K562 (cell line): ENCODE results near the gene SCT. TPM values are rescaled to one million over a fixed set of nuclear protein-coding genes. Genes with fewer than 3 reads are reported as not detected.

Experiments
- ARID3A ChIP-seq: IDR thresholded peaks from 2 replicates; pipeline ENCODE4 v1.6.1; 2012; ENCODE audit warnings: low read depth, low read length, improper control_type of control experiment, borderline replicate concordance
- HDAC1 ChIP-seq, 2 experiments: fragments of 450-650 bp; IDR thresholded peaks; 2 replicates each; pipeline ENCODE4 v1.6.1; 2016 to 2017; ENCODE audit warnings: inconsistent platforms in 1 of 2, mild to moderate bottlenecking in 1 of 2, moderate library complexity in 1 of 2
- HNRNPH1 ChIP-seq: fragments of 200-400 bp; formaldehyde crosslinking; optimal IDR thresholded peaks from 2 replicates; pipeline ENCODE3; 2017; ENCODE audit warnings: low read depth, mild to moderate bottlenecking, low read length, moderate library complexity
- JUN ChIP-seq, 2 experiments: sonication (generic) in 1 of 2; formaldehyde crosslinking in 1 of 2; IDR thresholded peaks; 2 replicates each; pipeline versions ENCODE4 v1.6.1 to v1.8.0; 2012 to 2022; ENCODE audit warnings: borderline replicate concordance in 2 of 2, mild to moderate bottlenecking in 2 of 2, improper control_type of control experiment in 1 of 2, low read depth in 1 of 2, low read length in 1 of 2, missing genetic modification reagents in 1 of 2
- KLF10 ChIP-seq: fragments of 250-450 bp; sonication (Bioruptor Pico); IDR thresholded peaks from 2 replicates; pipeline ENCODE4 v1.6.1; 2021; ENCODE audit warnings: matching md5 sums
- MAZ ChIP-seq, 2 experiments: fragments of 450-650 bp in 1 of 2; sonication (generic) in 1 of 2; formaldehyde crosslinking; IDR thresholded peaks in 1 of 2; conservative IDR thresholded peaks in 1 of 2; 2 replicates each; pipeline versions ENCODE4 v1.4.0 to v1.5.0; 2020; ENCODE audit warnings: mild to moderate bottlenecking in 1 of 2, missing genetic modification reagents in 1 of 2
- MCM7 ChIP-seq, 2 experiments: fragments of 450-650 bp; IDR thresholded peaks; 2 replicates each; pipeline ENCODE4 v1.6.1; 2016 to 2018
- RCOR1 ChIP-seq, 2 experiments: IDR thresholded peaks; 2 replicates each; pipeline ENCODE4 v1.6.1; 2012; ENCODE audit warnings: low read depth in 2 of 2, low read length in 2 of 2, borderline replicate concordance in 1 of 2, improper control_type of control experiment in 1 of 2
- SRSF1 ChIP-seq: fragments of 200-400 bp; formaldehyde crosslinking; IDR thresholded peaks from 2 replicates; pipeline ENCODE4 v1.6.1; 2017; ENCODE audit warnings: mild to moderate bottlenecking, low read depth, low read length, moderate library complexity
- ZBTB8A ChIP-seq: fragments of 450-650 bp; IDR thresholded peaks from 2 replicates; pipeline ENCODE4 v1.6.1; 2018; ENCODE audit warnings: mild to moderate bottlenecking, moderate library complexity; ENCODE audit not compliant: partially characterized antibody
- ZNF253 ChIP-seq: fragments of 250-450 bp; sonication (Bioruptor Pico); conservative IDR thresholded peaks from 2 replicates; pipeline ENCODE4 v1.6.1; 2021; ENCODE audit warnings: mild to moderate bottlenecking
- ZNF398 ChIP-seq: fragments of 250-450 bp; sonication (Bioruptor Pico); IDR thresholded peaks from 2 replicates; pipeline ENCODE4 v1.8.0; 2021; ENCODE audit warnings: moderate library complexity, mild to moderate bottlenecking, inconsistent platforms
- ZNF592 ChIP-seq: fragments of 450-650 bp; IDR thresholded peaks from 2 replicates; pipeline ENCODE4 v1.6.1; 2017; ENCODE audit warnings: antibody characterized with exemption, mild to moderate bottlenecking
- ZNF655 ChIP-seq: fragments of 250-450 bp; sonication (Bioruptor Pico); IDR thresholded peaks from 2 replicates; pipeline ENCODE4 v1.5.0; 2021
- polyA plus RNA-seq, 8 experiments: library from polyadenylated mRNA; depleted of rRNA in 4 of 8; stranded (reverse) in 5 of 8; unstranded in 3 of 8; fragments of >200 nt; fragmentation: Nextera tagmentation in 2 of 8; fragmentation: Illumina TruSeq in 1 of 8; extraction: Ambion mirVana in 2 of 8; extraction: Trizol in 1 of 8; gene quantifications; 2 replicates each; pipeline versions ENCODE4 v1.2.1 to v1.2.3, GENCODE V29; 2011 to 2014; ENCODE audit warnings: inconsistent platforms in 1 of 8, missing spikeins in 1 of 8
- total RNA-seq, 7 experiments: library from RNA; depleted of rRNA in 6 of 7; stranded (reverse); fragments of >200 nt in 6 of 7; fragmentation: Illumina TruSeq in 2 of 7; extraction: Trizol in 2 of 7; gene quantifications; 2 replicates each; pipeline versions ENCODE4 v1.2.1 to v1.2.3, GENCODE V29; 2011 to 2021; ENCODE audit warnings: low replicate concordance in 1 of 7

The SCT gene
- total and polyA plus RNA-seq, 9 of the 15 experiments (the other 6 are each of a cell fraction or from before 2014, with no cell fraction given) = not detected

- TF ChIP-seq ZNF592 (no peak), SRSF1 (no peak), RCOR1 (IDR thresholded peaks at IDR 0.05; ENCODE audit: borderline replicate concordance in 1 of 2, low read depth in 2 of 2, low read length in 2 of 2) (no peak), ZBTB8A (no peak), MCM7 (IDR thresholded peaks at IDR 0.05) (no peak), HDAC1 (IDR thresholded peaks at IDR 0.05) (no peak), ZNF398 (no peak), JUN (IDR thresholded peaks at IDR 0.05; ENCODE audit: borderline replicate concordance, low read depth, low read length) (no peak), JUN (CRISPR knock-in tag; IDR thresholded peaks at IDR 0.05; ENCODE audit: borderline replicate concordance) (no peak), ZNF253 (CRISPR knock-in tag) (no peak), ZNF655 (CRISPR knock-in tag) (no peak), ARID3A (no peak), MAZ (CRISPR knock-in tag; conservative IDR thresholded peaks at IDR 0.05 in 1 of 2, IDR thresholded peaks at IDR 0.05 in 1 of 2) (peak; percentile 74 to 76; a peak in 3 of 4 replicates), KLF10 (CRISPR knock-in tag) (no peak), HNRNPH1 (no peak)
These were observed 11.3 kb downstream of the SCT start, which contains the start of gene IRF7 (continued) for GRCh38 chr11:615504-616319.
